PC-3 (cell line): Measurements from ENCODE around the gene AOPEP. TPM values are rescaled to one million over a fixed set of nuclear protein-coding genes. Genes with fewer than 3 reads are reported as not detected.

ENCODE experiments used
- ATAC-seq: fragments of 200-7000 bp; cut with Tn5 transposase; 2 replicates; pipeline ENCODE4 v1.9.1; 2020; ENCODE audit warnings: mild to moderate bottlenecking, moderate library complexity
- BruUV-seq: library from RNA; stranded (reverse); fragments of 400-500 nt; replicated peaks from 2 replicates; lab custom pipeline; 2021; lab: Mats Ljungman, UMichigan
- CTCF ChIA-PET: fragments of 300-600 bp; sonication (Branson Sonifier 250); formaldehyde crosslinking; loops from one replicate; lab custom pipeline; 2022; ENCODE audit warnings: antibody characterized with exemption; lab: Charles Lee
- POLR2A ChIA-PET: fragments of 300-600 bp; sonication (Branson Sonifier 250); formaldehyde crosslinking; loops from one replicate; lab custom pipeline; 2022; ENCODE audit warnings: antibody characterized with exemption; ENCODE audit not compliant: unreplicated experiment; lab: Charles Lee
- DNase-seq: peaks from one replicate; pipeline ENCODE4 v3.0.0-alpha.2; 2015
- H2AFZ ChIP-seq: fragments of 300-600 bp; sonication (generic); 2 replicates; pipeline ENCODE4 v1.6.0; 2016; ENCODE audit warnings: antibody characterized with exemption, low read length
- H3F3A ChIP-seq: fragments of 300-600 bp; sonication (generic); one replicate; pipeline ENCODE4 v1.6.0; 2017; ENCODE audit warnings: antibody characterized with exemption, low read length, control low read depth, mild to moderate bottlenecking; ENCODE audit not compliant: unreplicated experiment
- H3K27ac ChIP-seq: fragments of 300-600 bp; sonication (generic); 2 replicates; pipeline ENCODE4 v1.5.1; 2016; ENCODE audit warnings: mild to moderate bottlenecking, low read length
- H3K27me3 ChIP-seq: fragments of 300-600 bp; sonication (generic); 2 replicates; pipeline ENCODE4 v1.6.1; 2016; ENCODE audit warnings: low read length, mixed read lengths
- H3K36me3 ChIP-seq: fragments of 300-600 bp; sonication (generic); 2 replicates; pipeline ENCODE4 v1.6.1; 2016; ENCODE audit warnings: low read depth, mixed run types, low read length, mixed read lengths
- H3K4me1 ChIP-seq: fragments of 300-600 bp; sonication (generic); 2 replicates; pipeline ENCODE4 v1.5.1; 2016; ENCODE audit warnings: low read length; ENCODE audit not compliant: insufficient read depth
- H3K4me2 ChIP-seq: fragments of 300-600 bp; sonication (generic); 2 replicates; pipeline ENCODE4 v1.6.0; 2016; ENCODE audit warnings: low read length
- H3K4me3 ChIP-seq: fragments of 300-600 bp; sonication (generic); 2 replicates; pipeline ENCODE4 v1.5.1; 2016; ENCODE audit warnings: mild to moderate bottlenecking, low read length, mixed read lengths
- H3K79me2 ChIP-seq: fragments of 300-600 bp; sonication (generic); 2 replicates; pipeline ENCODE4 v1.6.1; 2017; ENCODE audit warnings: low read length, mixed read lengths
- H3K9ac ChIP-seq: fragments of 300-600 bp; sonication (generic); 2 replicates; pipeline ENCODE4 v1.6.0; 2016; ENCODE audit warnings: mild to moderate bottlenecking, low read length
- H3K9me2 ChIP-seq: fragments of 300-600 bp; sonication (generic); replicated peaks from 2 replicates; pipeline ENCODE4 v1.6.1; 2016; ENCODE audit warnings: mixed run types, low read length, mixed read lengths
- H3K9me3 ChIP-seq: fragments of 300-600 bp; sonication (generic); 2 replicates; pipeline ENCODE4 v1.6.1; 2016; ENCODE audit warnings: low read length, mixed read lengths
- H4K20me1 ChIP-seq: fragments of 300-600 bp; sonication (generic); 2 replicates; pipeline ENCODE4 v1.6.1; 2016; ENCODE audit warnings: low read length, mixed read lengths
- CTCF ChIP-seq: fragments of 300-600 bp; sonication (generic); conservative IDR thresholded peaks from 2 replicates; pipeline ENCODE4 v1.5.1; 2017; ENCODE audit warnings: antibody characterized with exemption, low read depth, mild to moderate bottlenecking, low read length
- EZH2 ChIP-seq: fragments of 300-600 bp; sonication (generic); IDR thresholded peaks from one replicate; pipeline ENCODE4 v1.6.1; 2017; ENCODE audit warnings: antibody characterized with exemption, mild to moderate bottlenecking, low read length; ENCODE audit not compliant: unreplicated experiment
- EZH2phosphoT487 ChIP-seq: fragments of 300-600 bp; sonication (generic); IDR thresholded peaks from 2 replicates; pipeline ENCODE4 v1.6.1; 2018; ENCODE audit warnings: mild to moderate bottlenecking, antibody characterized with exemption, low read length, borderline replicate concordance
- intact Hi-C: fragments of 100-400 bp; cut with micrococcal nuclease; formaldehyde crosslinking; loops from 2 replicates; pipeline ENCODE4 v1.9.0; 2023
- total RNA-seq: library from RNA; depleted of rRNA; stranded (reverse); fragments of >200 nt; gene quantifications from 2 replicates; pipeline ENCODE4 v1.2.3, GENCODE V29; 2014

Gene AOPEP
- total RNA-seq, 1 experiment from 2014 or later: 23.1 TPM

GRCh38 chr9:94679587-94679986, 46.9 kb upstream of the AOPEP start:
- no peak overlapping the region for H3K4me3 ChIP-seq
- H4K20me1 ChIP-seq: no peaks in the 10 kb centered on the region
- CTCF ChIA-PET: interaction anchor here (0.5 to 2.4 kb wide), 3 partner anchors 10 to 488 kb away, joined by 3 to 8 read pairs (median 5); no protein-coding TSS in a partner anchor
- BruUV-seq: no TSS peak
- H3K9ac ChIP-seq: no peak overlapping the region
- H3K4me1 ChIP-seq: peaks cover 4% of the 10 kb centered on the region; the same call in 1 of the 2 replicates
- H3K36me3 ChIP-seq: no peaks in the 10 kb centered on the region
- TF ChIP-seq EZH2phosphoT487 (no peak), CTCF (no peak), EZH2 (no peak)
- no peaks in the 10 kb centered on the region for H3K9me2 ChIP-seq
- H3K9me3 ChIP-seq: no peaks in the 10 kb centered on the region
- H3K4me2 ChIP-seq: no peak overlapping the region
- no peak overlapping the region for H2AFZ ChIP-seq
- H3K27ac ChIP-seq: no peak overlapping the region
- H3F3A ChIP-seq: no peaks in the 10 kb centered on the region
- H3K27me3 ChIP-seq: no peaks in the 10 kb centered on the region
- DNase-seq (no peak), ATAC-seq (no peak)
- no peaks in the 10 kb centered on the region for H3K79me2 ChIP-seq
- intact Hi-C loops: no loop called here
- POLR2A ChIA-PET: no interaction called here

GRCh38 chr9:94680020-94680419, 46.5 kb upstream of the AOPEP start:
- Histone ChIP-seq H3F3A (no peaks in the 10 kb centered on the region), H2AFZ (no peak overlapping the region), H3K9ac (no peak overlapping the region), H3K27ac (no peak overlapping the region), H3K4me3 (no peak overlapping the region), H3K9me3 (no peaks in the 10 kb centered on the region), H3K36me3 (no peaks in the 10 kb centered on the region), H3K4me2 (no peak overlapping the region), H3K9me2 (no peaks in the 10 kb centered on the region), H3K79me2 (no peaks in the 10 kb centered on the region), H3K4me1 (peaks cover 4% of the 10 kb centered on the region; the same call in 1 of the 2 replicates), H4K20me1 (no peaks in the 10 kb centered on the region), H3K27me3 (no peaks in the 10 kb centered on the region)
- intact Hi-C loops: loop anchor here (5.0 kb wide), 1 partner anchor 102 kb away; no protein-coding TSS in a partner anchor
- DNase-seq: no peak
- no TSS peak for BruUV-seq
- ChIA-PET POLR2A (no interaction called here), CTCF (interaction anchor here (0.5 to 2.4 kb wide), 4 partner anchors 11 to 488 kb away, joined by 3 to 8 read pairs (median 5); no protein-coding TSS in a partner anchor)
- no peak for ATAC-seq
- TF ChIP-seq CTCF (no peak), EZH2 (no peak), EZH2phosphoT487 (no peak)

GRCh38 chr9:94680621-94681020, 45.9 kb upstream of the AOPEP start:
- ATAC-seq: no peak
- no peak for TF ChIP-seq CTCF
- intact Hi-C loops: loop anchor here (1.0 to 5.0 kb wide), 2 partner anchors 102 to 451 kb away; no protein-coding TSS in a partner anchor
- BruUV-seq: no TSS peak
- no peak for DNase-seq
- no peaks in the 10 kb centered on the region for H3F3A ChIP-seq
- no peaks in the 10 kb centered on the region for H3K9me3 ChIP-seq
- H3K27ac ChIP-seq: no peak overlapping the region
- H3K36me3 ChIP-seq: no peaks in the 10 kb centered on the region
- ChIA-PET POLR2A (interaction anchor here (0.5 kb wide), 1 partner anchor 125 kb away, joined by 5 read pairs; no protein-coding TSS in a partner anchor), CTCF (interaction anchor here (0.9 to 2.4 kb wide), 5 partner anchors 12 to 487 kb away, joined by 3 to 8 read pairs (median 5); no protein-coding TSS in a partner anchor)
- H3K79me2 ChIP-seq: no peaks in the 10 kb centered on the region
- H4K20me1 ChIP-seq: no peaks in the 10 kb centered on the region
- peaks cover 4% of the 10 kb centered on the region; the same call in 1 of the 2 replicates for H3K4me1 ChIP-seq
- no peak overlapping the region for H3K4me3 ChIP-seq
- no peak overlapping the region for H3K4me2 ChIP-seq
- peak overlapping the region; percentile 27 for H2AFZ ChIP-seq
- no peak overlapping the region for H3K9ac ChIP-seq
- no peaks in the 10 kb centered on the region for H3K27me3 ChIP-seq
- H3K9me2 ChIP-seq: no peaks in the 10 kb centered on the region
